K562 (cell line): ENCODE results near the gene ZBP1. TPM values are rescaled to one million over a fixed set of nuclear protein-coding genes. Genes with fewer than 3 reads are reported as not detected.

Experiments used
- ATAC-seq: fragments of 200-7000 bp; cut with Tn5 transposase; 3 replicates; pipeline ENCODE4 v1.9.1; 2020; ENCODE audit warnings: moderate library complexity
- BruUV-seq: library from RNA; stranded (reverse); fragments of 400-500 nt; replicated peaks from 2 replicates; lab custom pipeline; 2021; lab: Mats Ljungman, UMichigan
- CTCF ChIA-PET: fragments of 300-600 bp; formaldehyde crosslinking; extraction: SDS; loops from one replicate; lab custom pipeline; 2021; ENCODE audit warnings: low intra/inter-chr PET ratio; lab: Yijun Ruan, JAX
- POLR2A ChIA-PET: fragments of 300-600, 350-650 bp; sonication (Branson Sonifier 250); formaldehyde crosslinking; extraction: SDS; loops from one replicate; lab custom pipeline; 2021; ENCODE audit warnings: antibody characterized with exemption, inconsistent platforms; lab: Yijun Ruan, JAX
- DNase-seq, 4 experiments: peaks; one replicate each; pipeline versions ENCODE4 v3.0.0 to v3.0.0-alpha.2; 2011 to 2018; ENCODE audit warnings: low spot score in 3 of 4, mixed read lengths in 3 of 4; ENCODE audit errors: extremely low read depth in 1 of 4
- FAIRE-seq: peaks from 2 replicates; lab custom pipeline; 2011; peaks lifted over from hg19 to GRCh38; lab: Jason Lieb, UNC
- H2AFZ ChIP-seq: 2 replicates; pipeline ENCODE4 v1.6.0; 2011; ENCODE audit warnings: low read depth, low read length, control low read depth, inconsistent platforms
- H3K27ac ChIP-seq: fragments of 200-600 bp; 3 replicates; pipeline ENCODE4 v1.8.0; 2011; ENCODE audit warnings: low read depth, mild to moderate bottlenecking, control low read depth, inconsistent platforms, low read length, moderate library complexity, mixed read lengths; ENCODE audit errors: extremely low read depth
- H3K27me3 ChIP-seq, 2 experiments: fragments of 300-600 bp in 1 of 2; 2 replicates in 1 of 2; 3 replicates in 1 of 2; pipeline versions ENCODE4 v1.6.0 to v1.8.0; 2011; ENCODE audit warnings: inconsistent platforms in 2 of 2, low read length in 2 of 2, mild to moderate bottlenecking in 1 of 2, mixed read lengths in 1 of 2, moderate library complexity in 1 of 2; ENCODE audit not compliant: control insufficient read depth in 2 of 2, insufficient read depth in 2 of 2
- H3K36me3 ChIP-seq: fragments of 300-600 bp; 3 replicates; pipeline ENCODE4 v1.8.0; 2011; ENCODE audit warnings: mild to moderate bottlenecking, low read length, inconsistent platforms; ENCODE audit not compliant: control insufficient read depth, insufficient read depth
- H3K4me1 ChIP-seq, 2 experiments: fragments of 200-600 bp in 1 of 2; replicated peaks in 1 of 2; 2 replicates in 1 of 2; 3 replicates in 1 of 2; pipeline versions ENCODE4 v1.5.1 to v1.8.0; 2011; ENCODE audit warnings: inconsistent platforms in 2 of 2, low read length in 2 of 2, mild to moderate bottlenecking in 1 of 2, mixed read lengths in 1 of 2, moderate library complexity in 1 of 2; ENCODE audit not compliant: control insufficient read depth in 2 of 2, insufficient read depth in 2 of 2
- H3K4me2 ChIP-seq: 2 replicates; pipeline ENCODE4 v1.6.1; 2011; ENCODE audit warnings: low read length, control low read depth, inconsistent platforms, mixed read lengths; ENCODE audit not compliant: insufficient read depth
- H3K4me3 ChIP-seq: fragments of 200-600 bp; sonication (generic), shearing (Covaris generic); 2 replicates; pipeline ENCODE4 v1.5.1; 2016; ENCODE audit warnings: control low read depth, inconsistent platforms
- H3K79me2 ChIP-seq: fragments of 200-600 bp; 3 replicates; pipeline ENCODE4 v1.8.0; 2011; ENCODE audit warnings: low read length, inconsistent platforms; ENCODE audit not compliant: control insufficient read depth, insufficient read depth
- H3K9ac ChIP-seq, 2 experiments: 2 replicates each; pipeline versions ENCODE4 v1.6.0 to v1.6.1; 2011; ENCODE audit warnings: low read depth in 2 of 2, low read length in 2 of 2, control low read depth in 1 of 2, inconsistent platforms in 1 of 2, mild to moderate bottlenecking in 1 of 2, mixed read lengths in 1 of 2; ENCODE audit not compliant: insufficient read depth in 1 of 2
- H3K9me1 ChIP-seq: one replicate; pipeline ENCODE4 v1.6.0; 2011; ENCODE audit warnings: inconsistent platforms, mild to moderate bottlenecking, low read length, moderate library complexity; ENCODE audit not compliant: control insufficient read depth, insufficient read depth
- H3K9me3 ChIP-seq: replicated peaks from 2 replicates; pipeline ENCODE4 v1.5.1; 2011; ENCODE audit warnings: low read depth, low read length, inconsistent platforms; ENCODE audit not compliant: control insufficient read depth, insufficient read depth
- H4K20me1 ChIP-seq: replicated peaks from 2 replicates; pipeline ENCODE4 v1.6.1; 2011; ENCODE audit warnings: low read length, inconsistent platforms, mixed read lengths; ENCODE audit not compliant: control insufficient read depth, insufficient read depth
- CREBBP ChIP-seq: IDR thresholded peaks from one replicate; pipeline ENCODE4 v1.6.1; 2012; ENCODE audit warnings: low read depth, mild to moderate bottlenecking, control low read depth, inconsistent platforms, low read length
- ELF2 ChIP-seq: fragments of 250-450 bp; sonication (Bioruptor Pico); IDR thresholded peaks from 2 replicates; pipeline ENCODE4 v1.5.0; 2021; ENCODE audit warnings: mild to moderate bottlenecking
- GABPA ChIP-seq: fragments of 200-800 bp; sonication (Bioruptor generic); conservative IDR thresholded peaks from 2 replicates; pipeline ENCODE4 v1.6.1; 2016; ENCODE audit warnings: low read depth, missing genetic modification characterization, missing compliant biosample characterization
- HDAC8 ChIP-seq: fragments of 450-650 bp; IDR thresholded peaks from 2 replicates; pipeline ENCODE4 v1.6.1; 2016; ENCODE audit warnings: mild to moderate bottlenecking, missing genetic modification characterization, moderate library complexity, missing compliant biosample characterization
- JUND ChIP-seq, 2 experiments: IDR thresholded peaks; 2 replicates in 1 of 2; 3 replicates in 1 of 2; pipeline ENCODE4 v1.6.1; 2011; ENCODE audit warnings: borderline replicate concordance in 2 of 2, low read depth in 2 of 2, low read length in 2 of 2, improper control_type of control experiment in 1 of 2, missing biosample characterization in 1 of 2, missing genetic modification characterization in 1 of 2, missing genetic modification reagents in 1 of 2
- MAFF ChIP-seq: IDR thresholded peaks from 2 replicates; pipeline ENCODE4 v1.6.1; 2012; ENCODE audit warnings: low read length, improper control_type of control experiment
- MEF2D ChIP-seq: conservative IDR thresholded peaks from 2 replicates; pipeline ENCODE4 v1.6.1; 2016; ENCODE audit warnings: low read depth, missing genetic modification characterization, missing compliant biosample characterization
- POLR2G ChIP-seq: fragments of 200-400 bp; formaldehyde crosslinking; IDR thresholded peaks from 2 replicates; pipeline ENCODE4 v1.6.1; 2017; ENCODE audit warnings: low read depth, mild to moderate bottlenecking, antibody characterized with exemption, low read length, moderate library complexity
- REST ChIP-seq, 2 experiments: fragments of 450-650 bp; formaldehyde crosslinking in 1 of 2; IDR thresholded peaks; 2 replicates each; pipeline versions ENCODE4 v1.4.0 to v1.6.1; 2014 to 2020; ENCODE audit warnings: mild to moderate bottlenecking in 2 of 2, borderline replicate concordance in 1 of 2, low read depth in 1 of 2
- TFE3 ChIP-seq: fragments of 450-650 bp; formaldehyde crosslinking; IDR thresholded peaks from 2 replicates; pipeline ENCODE4 v1.4.0; 2020; ENCODE audit warnings: mild to moderate bottlenecking, mixed read lengths
- ZSCAN32 ChIP-seq: fragments of 450-650 bp; formaldehyde crosslinking; IDR thresholded peaks from 2 replicates; pipeline ENCODE4 v1.4.0; 2020; ENCODE audit warnings: mild to moderate bottlenecking, moderate library complexity
- WGBS: fragments of 100-300 bp; shearing (Covaris generic); methylation state at CpG from one replicate; pipeline ENCODE4 v1.1.6; 2016; ENCODE audit warnings: low coverage, mixed read lengths; ENCODE audit not compliant: insufficient coverage; ENCODE audit errors: missing lambda C conversion rate; 5-methylcytosine and 5-hydroxymethylcytosine counted together
- in situ Hi-C: fragments of 300-500 bp; cut with MboI; formaldehyde crosslinking; loops from 4 replicates; pipeline ENCODE4 v1.15.0; 2018; ENCODE audit warnings: inconsistent platforms, mixed read lengths
- intact Hi-C: fragments of 100-400 bp; cut with micrococcal nuclease; formaldehyde crosslinking; loops from 2 replicates; pipeline ENCODE4 v1.14.2; 2022
- polyA plus RNA-seq, 8 experiments: library from polyadenylated mRNA; depleted of rRNA in 4 of 8; stranded (reverse) in 5 of 8; unstranded in 3 of 8; fragments of >200 nt; fragmentation: Nextera tagmentation in 2 of 8; fragmentation: Illumina TruSeq in 1 of 8; extraction: Ambion mirVana in 2 of 8; extraction: Trizol in 1 of 8; gene quantifications; 2 replicates each; pipeline versions ENCODE4 v1.2.1 to v1.2.3, GENCODE V29; 2011 to 2014; ENCODE audit warnings: inconsistent platforms in 1 of 8, missing spikeins in 1 of 8
- total RNA-seq, 7 experiments: library from RNA; depleted of rRNA in 6 of 7; stranded (reverse); fragments of >200 nt in 6 of 7; fragmentation: Illumina TruSeq in 2 of 7; extraction: Trizol in 2 of 7; gene quantifications; 2 replicates each; pipeline versions ENCODE4 v1.2.1 to v1.2.3, GENCODE V29; 2011 to 2021; ENCODE audit warnings: low replicate concordance in 1 of 7

Gene ZBP1
- total and polyA plus RNA-seq, 9 of the 15 experiments (the other 6 are each of a cell fraction or from before 2014, with no cell fraction given): not detected

- Histone ChIP-seq H3K4me2 (no peak overlapping the region), H3K4me1 (no peaks in the 10 kb centered on the region), H3K79me2 (no peaks in the 10 kb centered on the region), H3K36me3 (no peaks in the 10 kb centered on the region), H2AFZ (no peak overlapping the region), H3K9me3 (no peaks in the 10 kb centered on the region), H3K27ac (no peak overlapping the region), H3K9me1 (no peaks in the 10 kb centered on the region), H3K27me3 (peaks cover 26 to 84% of the 10 kb centered on the region in 2 experiments; a peak in 4 of 5 replicates), H3K4me3 (no peak overlapping the region), H4K20me1 (peaks cover 9% of the 10 kb centered on the region; the same call in 1 of the 2 replicates), H3K9ac (no peak overlapping the region)
- POLR2A ChIA-PET: interaction anchor here (1.2 kb wide), 1 partner anchor 15 kb away, joined by 3 read pairs; no protein-coding TSS in a partner anchor
- DNase-seq (no peak), FAIRE-seq (no peak), ATAC-seq (no peak)
- in situ Hi-C loops (no loop called here), intact Hi-C loops (no loop called here)
- WGBS: under 1% methylated on average over 18 of the region's 18 CpGs
- CTCF ChIA-PET: no interaction called here
- no TSS peak for BruUV-seq
- no peak for TF ChIP-seq ZSCAN32 (CRISPR knock-in tag)
- no peak for TF ChIP-seq JUND (IDR thresholded peaks at IDR 0.05; ENCODE audit: borderline replicate concordance, low read depth, low read length)
- TF ChIP-seq JUND (tag; IDR thresholded peaks at IDR 0.05; ENCODE audit: borderline replicate concordance, low read depth, low read length): no peak
- no peak for TF ChIP-seq REST (IDR thresholded peaks at IDR 0.05; ENCODE audit: borderline replicate concordance)
- no peak for TF ChIP-seq REST (CRISPR knock-in tag; IDR thresholded peaks at IDR 0.05; ENCODE audit: low read depth)
- no peak for TF ChIP-seq POLR2G
- TF ChIP-seq HDAC8: no peak
- TF ChIP-seq MEF2D (tag): no peak
- TF ChIP-seq ELF2 (CRISPR knock-in tag): no peak
- no peak for TF ChIP-seq TFE3 (CRISPR knock-in tag)
- TF ChIP-seq GABPA (tag): no peak
- no peak for TF ChIP-seq CREBBP
- no peak for TF ChIP-seq MAFF
These were observed 47.9 kb upstream of the ZBP1 start for GRCh38 chr20:57667924-57668782.
